Measurements from ENCODE around the gene ZNF665. TPM values are rescaled to one million over a fixed set of nuclear protein-coding genes. Genes with fewer than 3 reads are reported as not detected.
A peak's percentile ranks its signal among the peaks of the same experiment; 100 is the strongest.

ZNF665 gene
- total and polyA plus RNA-seq, 2 donors (not counting 1 experiment from before 2014, with no cell fraction given) = 12.8 to 16.3 TPM

GRCh38 chr19:53193535-53194222, 521 bp upstream of the ZNF665 start:
- Histone ChIP-seq H2AFZ (ENCODE audit: insufficient read depth, low read depth, low read length, poor library complexity, severe bottlenecking) (peak overlapping the region; percentile 95), H3K79me2 (ENCODE audit: control insufficient read depth, insufficient read depth, low read length) (peaks cover 14% of the 10 kb centered on the region), H3K27me3 (replicated peaks in 1 of 4; ENCODE audit: control extremely low read depth in 1 of 4, control insufficient read depth in 3 of 4, insufficient read depth in 4 of 4, low read length in 3 of 4) (no peaks in the 10 kb centered on the region), H3K9ac (ENCODE audit: low read length) (peak overlapping the region; percentile 97), H3K4me2 (replicated peaks; ENCODE audit: low read depth, low read length, poor library complexity, severe bottlenecking) (peak overlapping the region; percentile 84), H3K4me1 (ENCODE audit: control insufficient read depth in 2 of 2, insufficient read depth in 2 of 2, low read length in 2 of 2) (peaks cover 21 to 33% of the 10 kb centered on the region in 2 donors), H3K36me3 (replicated peaks in 1 of 2; ENCODE audit: control extremely low read depth in 1 of 2, control insufficient read depth in 1 of 2, extremely low read depth in 1 of 2, insufficient read depth in 2 of 2, low read length in 1 of 2) (peaks cover 0 to 2% of the 10 kb centered on the region in 2 experiments), H4K20me1 (ENCODE audit: control insufficient read depth, insufficient read depth, low read length, poor library complexity, severe bottlenecking) (no peaks in the 10 kb centered on the region), H3K4me3 (ENCODE audit: control extremely low read depth in 1 of 5, extremely low read depth in 1 of 5, insufficient read depth in 1 of 5, low read depth in 2 of 5, low read length in 4 of 5) (peak overlapping the region in 4 of 5 experiments; percentile 72 to 95 (median 81)), H3K9me3 (ENCODE audit: control extremely low read depth in 1 of 3, control insufficient read depth in 2 of 3, insufficient read depth in 1 of 3, low read length in 2 of 3) (peaks cover 0 to 66% (median 28%) of the 10 kb centered on the region in 3 donors), H3K27ac (ENCODE audit: low read length in 2 of 2) (no peak overlapping the region)
- ATAC-seq (ENCODE audit: low read depth) (no peak), DNase-seq (no peak)
- intact Hi-C loops (cut with micrococcal nuclease) = loop anchor here (1.0 to 10.0 kb wide), 7 partner anchors 34 to 1099 kb away; partner anchors contain the start of genes ZNF160, ZNF347 and ZNF841
- POLR2A ChIA-PET = interaction anchor here (0.7 kb wide), 2 partner anchors 327 to 361 kb away, joined by 3 to 4 read pairs; no protein-coding TSS in a partner anchor
- Mint-ChIP-seq H3K4me1 (peaks cover 48% of the 10 kb centered on the region), H3K4me3 (peak overlapping the region; percentile 98), H3K9me3 (ENCODE audit: insufficient read depth) (peaks cover 2% of the 10 kb centered on the region), H3K27me3 (no peaks in the 10 kb centered on the region), H3K27ac (peak overlapping the region; percentile 93)
- CTCF ChIA-PET = interaction anchor here (1.6 to 2.0 kb wide), 2 partner anchors 11 to 232 kb away, joined by 6 to 14 read pairs; no protein-coding TSS in a partner anchor
- 76% methylated on average over 8 of the region's 12 CpGs for WGBS (ENCODE audit: insufficient coverage)
- TF ChIP-seq EZH2 (IDR thresholded peaks at IDR 0.05; ENCODE audit: borderline replicate concordance, insufficient read depth, low read depth, low read length, poor library complexity, severe bottlenecking) (no peak), CTCF (IDR thresholded peaks at IDR 0.05) (no peak)

- H3K79me2 ChIP-seq (ENCODE audit: control insufficient read depth, insufficient read depth, low read length) = peaks cover 7% of the 10 kb centered on the region
- Mint-ChIP-seq H3K9me3 (ENCODE audit: insufficient read depth) (peaks cover 5% of the 10 kb centered on the region), H3K4me1 (peaks cover 39% of the 10 kb centered on the region), H3K27ac (peak overlapping the region; percentile 2), H3K4me3 (no peak overlapping the region), H3K27me3 (no peaks in the 10 kb centered on the region)
- TF ChIP-seq EZH2 (IDR thresholded peaks at IDR 0.05; ENCODE audit: borderline replicate concordance, insufficient read depth, low read depth, low read length, poor library complexity, severe bottlenecking) (no peak), CTCF (IDR thresholded peaks at IDR 0.05) (no peak)
- intact Hi-C loops (cut with micrococcal nuclease) = loop anchor here (10.0 kb wide), 4 partner anchors 195 to 1095 kb away; partner anchors contain the start of gene ZNF841
- no peak overlapping the region for H3K27ac ChIP-seq (ENCODE audit: low read length in 2 of 2)
- ATAC-seq (ENCODE audit: low read depth) = no peak
- WGBS (ENCODE audit: insufficient coverage) = 96% methylated on average over 3 of the region's 3 CpGs
- H4K20me1 ChIP-seq (ENCODE audit: control insufficient read depth, insufficient read depth, low read length, poor library complexity, severe bottlenecking) = no peaks in the 10 kb centered on the region
- DNase-seq = no peak
- peaks cover 17 to 25% of the 10 kb centered on the region in 2 donors for H3K4me1 ChIP-seq (ENCODE audit: control insufficient read depth in 2 of 2, insufficient read depth in 2 of 2, low read length in 2 of 2)
- ChIA-PET CTCF (no interaction called here), POLR2A (no interaction called here)
- H3K27me3 ChIP-seq (replicated peaks in 1 of 4; ENCODE audit: control extremely low read depth in 1 of 4, control insufficient read depth in 3 of 4, insufficient read depth in 4 of 4, low read length in 3 of 4) = no peaks in the 10 kb centered on the region
- H3K4me3 ChIP-seq (ENCODE audit: control extremely low read depth in 1 of 5, extremely low read depth in 1 of 5, insufficient read depth in 1 of 5, low read depth in 2 of 5, low read length in 4 of 5) = no peak overlapping the region
- no peak overlapping the region for H3K9ac ChIP-seq (ENCODE audit: low read length)
- no peak overlapping the region for H2AFZ ChIP-seq (ENCODE audit: insufficient read depth, low read depth, low read length, poor library complexity, severe bottlenecking)
- H3K4me2 ChIP-seq (replicated peaks; ENCODE audit: low read depth, low read length, poor library complexity, severe bottlenecking) = no peak overlapping the region
- peaks cover 0 to 60% (median 17%) of the 10 kb centered on the region in 3 donors for H3K9me3 ChIP-seq (ENCODE audit: control extremely low read depth in 1 of 3, control insufficient read depth in 2 of 3, insufficient read depth in 1 of 3, low read length in 2 of 3)
- no peaks in the 10 kb centered on the region for H3K36me3 ChIP-seq (replicated peaks in 1 of 2; ENCODE audit: control extremely low read depth in 1 of 2, control insufficient read depth in 1 of 2, extremely low read depth in 1 of 2, insufficient read depth in 2 of 2, low read length in 1 of 2)
These were observed 2.9 kb downstream of the ZNF665 start for GRCh38 chr19:53190253-53190652.

Data from B cell (primary cell).